Measurements from ENCODE around the gene STIM2. TPM values are rescaled to one million over a fixed set of nuclear protein-coding genes. Genes with fewer than 3 reads are reported as not detected.
A peak's percentile ranks its signal among the peaks of the same experiment; 100 is the strongest.

Gene STIM2
- total and polyA plus RNA-seq, 9 of the 15 experiments (the other 6 are each of a cell fraction or from before 2014, with no cell fraction given): 7.2 to 26.8 (median 15.4) TPM

GRCh38 chr4:26860157-26860921 lies at the start of gene STIM2 (continued):
- TF ChIP-seq ZNF407 (IDR thresholded peaks at IDR 0.05; ENCODE audit: low read depth) (no peak), ZBTB7A (IDR thresholded peaks at IDR 0.05; ENCODE audit: borderline replicate concordance, control insufficient read depth, low read depth, low read length) (peak; percentile 92), NR3C1 (CRISPR knock-in tag; IDR thresholded peaks at IDR 0.05) (no peak), GATAD2B (IDR thresholded peaks at IDR 0.05; ENCODE audit: borderline replicate concordance) (no peak), JUND (IDR thresholded peaks at IDR 0.05; ENCODE audit: borderline replicate concordance, low read depth, low read length) (peak; percentile 4; the same call in 1 of the 2 replicates), JUND (tag; IDR thresholded peaks at IDR 0.05; ENCODE audit: borderline replicate concordance, low read depth, low read length) (no peak), MBD2 (IDR thresholded peaks at IDR 0.05; ENCODE audit: borderline replicate concordance, low read depth) (peak; percentile 56), GTF2A2 (tag; IDR thresholded peaks at IDR 0.05) (no peak), GATAD2A (IDR thresholded peaks at IDR 0.05) (0 out of 2 replicates have a peak, but pooled peaks have one; percentile 58), GTF2E2 (tag; IDR thresholded peaks at IDR 0.05) (no peak), KDM4B (IDR thresholded peaks at IDR 0.05; ENCODE audit: borderline replicate concordance in 2 of 2, low read depth in 1 of 2) (0 out of 4 replicates have a peak, but pooled peaks of 1 of the 2 experiments have one; percentile 17), SAP30 (IDR thresholded peaks at IDR 0.05; ENCODE audit: borderline replicate concordance, insufficient read depth, low read depth, low read length, poor library complexity, severe bottlenecking) (no peak), SRSF7 (optimal IDR thresholded peaks at IDR 0.05; ENCODE audit: low read depth, low read length) (no peak), CEBPB (tag; IDR thresholded peaks at IDR 0.05) (peak; percentile 15; the same call in 1 of the 2 replicates), NBN (IDR thresholded peaks at IDR 0.05; ENCODE audit: low read depth) (peak; percentile 79; the same call in 1 of the 2 replicates), BRF1 (IDR thresholded peaks at IDR 0.05; ENCODE audit: borderline replicate concordance, extremely low read depth, insufficient read length) (no peak), HNRNPLL (IDR thresholded peaks at IDR 0.05; ENCODE audit: low read depth, low read length, poor library complexity, severe bottlenecking) (peak; percentile 32), ZSCAN29 (IDR thresholded peaks at IDR 0.05) (peak; percentile 85), KLF6 (CRISPR knock-in tag; IDR thresholded peaks at IDR 0.05; ENCODE audit: borderline replicate concordance) (no peak)

All from K562 (cell line).